Hematopoietic multipotent progenitor cell treated with erythropoietin and hydrocortisone succinate and interleukin-3 and kit ligand, for 17 days (in vitro differentiated cells): ENCODE results near the gene PDE4C.
A peak's percentile ranks its signal among the peaks of the same experiment; 100 is the strongest.

Experiments
- DNase-seq: peaks from one replicate; pipeline ENCODE4 v3.0.0-alpha.2; 2015; ENCODE audit warnings: low spot score

PDE4C gene

DNA sequence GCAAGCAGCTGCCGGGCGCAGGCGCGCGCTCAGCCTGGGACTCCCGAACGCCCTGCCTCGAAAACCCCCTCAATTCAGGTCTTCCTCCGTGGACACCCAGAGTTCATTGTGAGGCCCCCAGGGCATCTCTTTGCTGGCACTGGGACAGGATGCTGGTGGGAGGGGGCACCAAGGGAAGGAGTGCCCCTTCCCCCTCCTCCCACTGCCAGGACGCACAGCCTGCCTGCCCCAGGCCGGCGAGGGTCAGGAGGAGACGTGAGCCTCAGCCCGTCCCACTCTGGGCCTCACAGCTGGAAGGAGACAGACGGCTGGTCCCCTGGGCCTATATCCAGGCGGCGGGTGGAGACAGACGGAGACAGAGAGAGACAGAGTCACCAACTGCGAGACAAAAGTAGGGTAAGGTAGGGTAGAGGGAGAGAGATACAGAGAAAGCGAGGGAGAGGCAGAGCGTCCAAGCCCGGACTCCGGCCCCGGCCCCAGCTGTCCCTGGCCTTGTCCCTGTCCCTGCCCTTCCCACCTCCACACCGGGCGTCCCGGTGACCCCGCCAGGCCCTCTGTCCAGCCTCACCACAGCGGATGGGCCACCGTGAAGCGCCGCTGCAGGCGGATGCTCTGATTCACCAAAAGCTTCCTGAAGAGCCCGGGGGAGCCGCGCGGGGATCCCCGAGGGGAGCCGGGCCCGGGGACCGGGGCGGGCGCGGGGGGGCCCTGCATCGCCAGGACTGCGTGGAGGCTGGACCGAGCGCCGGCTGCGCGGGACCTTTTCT, at the start of gene PDE4C:
Gene PDE4C (minus strand): TSS at position 737 of the 767 bp plus-strand sequence. CDS start 23 bp downstream, at position 714.
- no peak for DNase-seq

- DNase-seq: peak; percentile 51
Observed at GRCh38 chr19:18274781-18275356, 48.6 kb upstream of the PDE4C start.

DNA sequence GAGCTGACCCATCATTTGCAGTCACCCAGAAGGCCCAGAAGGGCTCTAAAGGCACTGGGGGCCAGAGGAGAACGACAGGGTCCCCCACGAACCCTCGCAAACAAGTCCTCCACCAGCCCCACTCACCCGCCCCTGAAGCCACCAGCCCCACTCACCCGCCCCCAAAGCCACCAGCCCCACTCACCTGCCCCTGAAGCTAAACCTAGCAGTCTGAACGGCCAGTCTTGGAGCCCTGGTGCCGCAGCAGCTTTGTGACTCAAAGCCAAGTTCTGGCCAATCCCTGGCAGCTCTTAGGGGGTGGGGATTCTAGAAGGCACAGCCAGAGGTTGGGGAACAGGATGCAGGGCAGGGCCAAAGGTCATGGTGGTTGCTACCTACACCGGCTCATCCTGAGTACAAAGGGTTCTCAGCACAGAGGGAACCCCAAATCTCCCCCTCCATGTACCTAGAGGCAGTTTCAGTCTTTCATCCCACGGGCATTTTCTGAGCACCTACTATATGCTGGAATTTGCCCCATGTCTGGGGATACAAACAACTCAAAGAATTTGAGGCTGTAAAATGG, 48.1 kb upstream of the PDE4C start, which contains the start of gene IQCN:
Gene IQCN (minus strand): TSS at position 234 of the 562 bp plus-strand sequence. CDS start 4,974 bp downstream, outside the sequence.
- DNase-seq: no peak

DNA sequence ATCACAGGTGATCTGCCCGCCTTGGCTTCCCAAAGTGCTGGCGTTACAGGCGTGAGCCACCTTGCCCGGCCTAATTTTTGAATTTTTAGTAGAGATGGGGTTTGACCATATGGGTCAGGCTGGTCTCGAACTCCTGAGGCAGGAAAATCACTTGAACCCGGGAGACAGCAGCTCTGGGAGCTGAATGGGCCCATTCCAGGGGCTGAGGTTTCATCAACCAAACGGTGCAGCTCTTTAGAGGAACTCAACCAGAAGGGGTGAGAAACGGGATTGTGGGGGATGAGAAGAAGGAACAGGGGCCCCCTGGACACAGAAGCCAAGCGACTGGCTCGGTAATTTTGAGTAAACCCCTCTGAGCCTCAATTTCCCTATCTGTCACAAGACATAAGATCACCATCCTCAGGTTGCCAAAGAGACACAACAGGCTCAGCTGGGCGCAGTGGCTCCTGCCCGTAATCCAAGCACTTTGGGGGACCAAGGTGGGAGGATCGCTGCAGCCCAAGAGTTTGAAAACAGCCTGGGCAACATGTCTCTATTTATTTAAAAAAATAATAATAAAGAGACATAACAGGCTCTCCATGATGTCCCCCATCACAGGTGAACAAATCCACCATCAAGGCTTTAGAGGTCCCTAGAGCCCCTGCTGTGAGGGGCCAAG, 47.5 kb upstream of the PDE4C start:
- no peak for DNase-seq

GRCh38 chr19:18271433-18271841, 45.2 kb upstream of the PDE4C start:
- no peak for DNase-seq

DNA sequence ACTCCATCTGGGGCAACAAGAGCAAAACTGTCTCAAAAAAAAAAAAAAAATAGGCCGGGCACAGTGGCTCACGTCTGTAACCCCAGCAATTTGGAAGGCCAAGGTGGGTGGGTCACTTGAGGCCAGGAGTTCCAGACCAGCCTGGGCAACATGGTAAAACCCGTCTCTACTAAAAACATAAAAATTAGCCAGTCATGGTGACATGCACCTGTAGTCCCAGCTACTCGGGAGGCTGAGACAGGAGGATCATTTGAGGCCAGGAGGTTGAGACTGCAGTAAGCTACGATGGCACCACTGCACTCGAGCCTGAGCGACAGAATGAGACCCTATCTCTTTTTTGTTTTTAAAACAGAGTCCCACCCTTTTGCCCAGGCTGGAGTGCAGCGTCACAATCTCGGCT, 44.1 kb upstream of the PDE4C start:
- DNase-seq: peak; percentile 19

DNA sequence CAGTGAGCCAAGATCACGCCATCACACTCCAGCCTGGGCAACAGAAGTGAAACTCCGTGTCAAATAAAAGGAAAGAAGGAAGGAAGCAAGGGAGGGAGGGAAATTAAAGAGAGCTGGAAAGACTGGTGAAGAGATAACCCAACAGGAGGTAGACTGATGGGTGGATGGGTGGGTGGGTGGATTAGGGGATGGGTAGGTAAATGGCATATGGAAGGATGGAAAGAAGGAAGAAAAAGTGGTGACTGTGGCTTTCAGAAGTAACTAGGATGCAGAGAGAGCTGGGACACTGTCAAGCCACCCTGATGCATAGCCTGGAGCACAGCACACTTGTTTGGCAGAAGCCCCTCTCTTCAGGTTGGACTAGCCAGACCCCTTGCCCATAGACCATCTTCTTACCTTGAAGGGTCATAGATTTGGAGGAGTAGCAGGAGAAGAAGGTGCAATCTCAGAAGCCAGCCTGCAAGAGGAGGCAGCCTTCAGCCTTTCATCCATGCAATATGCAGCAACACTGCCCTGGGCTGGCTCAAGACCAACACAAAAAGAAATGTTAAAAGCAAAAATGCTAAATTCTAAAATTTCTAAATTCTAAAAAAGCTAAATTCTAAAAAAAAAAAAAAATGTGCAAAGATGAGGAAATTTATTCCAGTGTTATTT, 43.0 kb upstream of the PDE4C start:
- DNase-seq: peak; percentile 10

GRCh38 chr19:18266771-18267686, 40.8 kb upstream of the PDE4C start:
- peak; percentile 19 for DNase-seq

DNA sequence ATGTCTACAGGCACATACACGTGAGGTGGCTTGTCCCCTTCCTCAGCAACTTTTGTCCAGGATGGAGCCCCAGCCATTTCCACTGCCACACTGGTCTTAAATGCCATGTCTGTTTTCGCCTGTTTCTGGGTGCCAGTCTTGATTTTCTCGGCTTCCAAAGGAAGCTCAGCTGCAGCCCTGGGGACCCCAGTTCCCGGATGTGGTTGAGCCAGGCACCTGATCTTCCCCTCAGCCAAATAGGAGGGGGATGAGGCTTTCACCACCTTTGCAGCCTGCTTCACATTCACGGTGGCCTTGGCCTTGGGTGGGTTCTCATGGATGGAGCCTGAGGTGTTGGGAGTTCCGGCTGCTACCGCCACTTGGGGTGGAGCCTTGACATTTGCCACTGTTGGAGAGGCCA, 39.3 kb upstream of the PDE4C start:
- DNase-seq: no peak

GRCh38 chr19:18264971-18265540, 38.8 kb upstream of the PDE4C start:
- no peak for DNase-seq

DNA sequence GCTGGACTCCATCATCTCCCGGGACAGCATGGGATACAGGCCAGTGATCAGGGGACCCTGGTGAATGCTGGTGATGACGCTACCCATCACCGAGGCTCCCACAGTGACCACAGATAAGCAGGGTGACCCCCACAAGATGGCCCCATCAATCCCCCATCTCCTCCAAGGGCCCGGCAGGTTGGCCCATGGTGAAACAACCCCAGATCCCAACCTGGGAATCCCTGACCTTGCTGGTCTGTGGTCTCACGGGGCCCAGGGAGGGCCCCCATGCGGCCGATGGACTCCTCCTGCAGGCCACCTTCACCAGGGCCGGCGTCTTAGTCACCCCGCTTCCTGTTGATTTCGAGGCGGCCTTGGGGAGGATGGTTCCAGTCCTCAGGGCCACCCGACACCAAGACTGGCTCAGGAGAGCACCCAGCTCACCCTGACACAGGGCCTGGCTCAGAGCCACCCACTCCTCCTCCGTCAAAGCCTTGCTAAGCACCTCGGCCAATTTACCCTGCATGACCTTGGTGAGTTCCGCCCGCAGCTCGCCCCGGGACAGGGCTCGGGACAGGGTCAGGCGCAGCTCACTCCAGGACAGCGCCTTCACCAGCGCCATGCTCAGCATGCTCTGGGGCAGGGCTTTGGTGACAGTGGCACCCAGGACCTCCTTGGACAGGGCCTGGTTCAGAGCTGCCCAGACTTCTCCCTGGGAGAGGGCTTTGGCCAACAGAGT, 38.1 kb upstream of the PDE4C start:
- no peak for DNase-seq

DNA sequence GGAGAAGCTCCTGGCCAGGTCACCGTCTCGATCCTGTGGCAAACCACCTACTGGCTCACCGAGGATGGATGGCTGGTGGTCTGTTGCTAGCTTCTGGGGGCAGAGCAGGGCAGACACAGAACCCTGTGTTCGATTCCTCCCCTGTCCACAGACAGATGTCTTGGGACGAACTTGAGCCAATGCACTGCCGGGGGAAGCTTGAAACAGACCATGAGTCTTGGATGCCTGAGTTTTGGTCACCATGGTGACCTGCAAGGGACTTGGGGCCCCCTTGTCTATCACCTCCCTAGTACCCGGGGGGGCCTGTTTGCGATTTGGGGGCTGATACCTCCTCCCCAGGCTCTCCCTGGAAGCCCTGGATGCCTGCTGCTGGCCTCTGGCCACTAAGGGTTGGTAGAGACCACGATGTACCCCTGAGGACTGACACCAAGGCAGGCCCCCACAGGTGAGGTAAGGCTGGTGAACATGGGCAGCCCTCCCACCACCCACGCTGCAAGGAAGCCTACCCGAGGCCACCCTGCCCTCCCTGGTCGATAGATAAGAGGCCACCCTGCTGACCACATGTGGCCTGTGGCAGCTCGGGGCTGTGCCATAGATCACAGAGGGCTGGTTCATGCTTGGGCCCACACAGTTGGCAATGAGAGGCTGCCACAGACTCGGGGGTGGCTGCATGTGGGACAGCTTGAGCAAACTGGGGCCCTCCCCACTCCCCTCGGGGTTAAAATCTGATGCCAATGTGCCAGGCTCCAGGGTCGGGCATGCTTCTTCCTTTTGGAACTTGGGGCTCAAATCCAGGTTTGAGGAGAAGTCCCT, 37.3 kb upstream of the PDE4C start:
- DNase-seq: no peak

DNA sequence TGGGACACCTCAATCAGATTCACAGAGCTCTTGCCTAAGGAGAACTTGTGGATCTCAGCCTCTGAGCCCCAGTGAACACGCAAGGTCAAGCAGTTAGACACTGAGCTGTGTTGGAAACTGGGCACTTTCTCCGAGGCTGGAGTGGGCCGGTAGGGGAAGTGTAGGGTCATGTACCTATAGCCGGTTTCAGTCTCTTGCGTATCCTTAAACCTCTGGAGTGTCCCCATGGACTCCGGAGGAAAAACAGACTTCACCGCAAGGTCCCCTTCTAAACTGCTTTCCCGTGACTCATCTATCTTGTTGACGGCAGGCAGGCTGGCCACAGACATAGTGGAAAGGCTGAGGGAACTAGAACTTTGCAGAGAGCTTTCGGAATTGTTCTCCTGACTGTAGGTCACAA, 36.7 kb upstream of the PDE4C start:
- peak; percentile 6 for DNase-seq

DNA sequence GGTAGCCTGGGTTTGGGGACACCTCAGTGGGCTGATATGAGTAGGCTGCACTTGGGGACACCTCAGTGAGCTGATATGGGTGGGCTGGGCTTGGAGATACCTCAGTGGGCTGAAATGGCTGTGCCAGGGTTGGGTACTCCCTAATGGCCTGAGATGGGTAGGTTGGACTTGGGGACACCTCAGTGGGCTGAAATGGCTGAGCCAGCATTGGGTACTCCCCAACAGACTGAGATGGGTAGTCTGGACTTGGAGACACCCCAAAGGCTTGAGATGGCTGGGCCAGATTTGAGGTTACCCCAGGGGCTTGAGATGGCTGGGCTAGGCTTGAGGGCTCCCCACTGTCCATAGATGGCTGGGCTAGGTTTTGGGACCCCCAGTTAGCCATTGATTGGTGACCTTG, 35.9 kb upstream of the PDE4C start:
- peak; percentile 6 for DNase-seq

GRCh38 chr19:18261474-18261873, 35.2 kb upstream of the PDE4C start:
- no peak for DNase-seq

DNA sequence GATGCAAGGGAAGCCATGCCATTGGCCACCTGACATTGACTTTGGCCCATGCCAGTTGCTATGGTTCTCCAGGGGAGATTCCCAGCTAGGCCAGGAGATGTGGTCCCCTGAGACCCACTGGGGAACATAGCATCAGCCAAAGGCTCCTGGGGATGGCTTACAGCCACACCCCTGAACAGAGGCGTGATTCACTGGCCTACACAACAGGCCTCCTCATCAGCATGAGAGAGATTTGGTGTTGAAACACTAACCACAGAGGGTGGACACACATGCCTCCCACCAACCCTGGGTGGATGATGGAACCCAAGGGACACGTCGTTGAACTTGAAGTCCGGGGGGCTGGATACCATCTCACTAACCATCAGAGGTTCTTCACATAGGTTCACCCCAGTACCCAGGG, 33.7 kb upstream of the PDE4C start:
- DNase-seq: peak; percentile 9

DNA sequence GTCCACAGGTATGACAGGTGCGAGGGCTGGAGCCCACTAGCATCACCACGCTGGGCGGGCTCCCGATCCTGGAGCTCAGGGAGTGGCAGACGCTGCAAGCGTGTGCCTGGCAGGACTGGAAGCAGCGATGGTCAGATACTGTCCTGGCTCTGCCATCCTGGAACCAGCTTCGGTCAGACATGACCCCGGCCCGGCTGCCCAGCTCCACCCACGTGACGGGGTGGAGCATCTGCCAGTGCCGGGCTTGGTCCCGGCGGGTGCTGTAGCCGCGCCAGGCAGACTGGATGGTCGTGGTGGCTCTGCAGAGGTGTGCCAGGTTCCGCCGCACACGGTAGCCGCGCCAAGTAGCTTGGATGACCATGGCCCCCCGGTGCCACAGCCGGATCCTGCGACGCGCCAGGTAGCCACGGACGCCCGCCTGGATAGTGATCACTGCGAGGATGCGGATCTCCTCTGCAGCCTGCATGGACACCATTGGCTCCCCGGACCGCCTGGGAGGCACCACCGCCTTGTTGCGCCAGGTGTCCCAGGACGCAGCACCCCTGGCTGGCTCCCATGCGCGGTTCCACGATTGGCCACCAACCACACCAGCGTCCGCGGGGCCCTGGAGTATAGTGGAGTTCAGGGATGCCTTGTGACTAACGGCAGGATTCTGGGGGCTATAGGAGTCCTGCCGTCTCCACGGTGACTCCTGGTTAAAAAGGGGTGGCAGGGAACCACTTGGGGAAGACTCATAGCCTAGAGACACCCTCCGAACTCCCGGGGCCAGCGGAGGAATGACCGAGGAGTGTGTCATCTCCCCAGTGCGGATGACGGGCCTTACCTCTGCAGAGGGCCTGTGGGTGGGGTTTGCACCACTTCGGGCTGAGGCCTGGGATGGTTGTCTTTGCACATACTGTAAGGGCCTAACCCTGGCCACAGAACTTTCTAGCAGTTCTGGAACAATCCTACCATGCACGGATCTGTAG, 31.5 kb upstream of the PDE4C start:
- no peak for DNase-seq
